ENCODE measurements around the gene ANLN.

ANLN gene

GRCh38 chr7:36389371-36390198 is at the start of gene ANLN (continued):
- TF ChIP-seq ZSCAN16 (tag by site-specific recombination; IDR thresholded peaks at IDR 0.05) = no peak
- 0 out of 2 replicates have a peak, but pooled peaks have one; percentile 0 for TF ChIP-seq INSM2 (tag by site-specific recombination; IDR thresholded peaks at IDR 0.05)
- TF ChIP-seq SP3 (tag by site-specific recombination; IDR thresholded peaks at IDR 0.05) = 0 out of 2 replicates have a peak, but pooled peaks have one; percentile 53
- no peak for TF ChIP-seq ZNF140 (tag by site-specific recombination; IDR thresholded peaks at IDR 0.05)
- TF ChIP-seq ZNF514 (tag by site-specific recombination; IDR thresholded peaks at IDR 0.05) = no peak
- TF ChIP-seq ZFHX2 (tag by site-specific recombination; conservative IDR thresholded peaks at IDR 0.05) = no peak
- no peak for TF ChIP-seq ZNF26 (tag by site-specific recombination; IDR thresholded peaks at IDR 0.05)
- TF ChIP-seq PRDM4 (tag by site-specific recombination; IDR thresholded peaks at IDR 0.05) = no peak
- TF ChIP-seq ZNF701 (tag by site-specific recombination; IDR thresholded peaks at IDR 0.05) = no peak
- TF ChIP-seq ZNF449 (tag by site-specific recombination; IDR thresholded peaks at IDR 0.05) = no peak
- no peak; the same call in 1 of the 2 replicates for TF ChIP-seq ZNF121 (tag by site-specific recombination; IDR thresholded peaks at IDR 0.05)
- TF ChIP-seq ZNF626 (tag by site-specific recombination; IDR thresholded peaks at IDR 0.05) = no peak
- no peak for TF ChIP-seq ZNF335 (tag by site-specific recombination; conservative IDR thresholded peaks at IDR 0.05)
- TF ChIP-seq ZNF837 (tag by site-specific recombination; IDR thresholded peaks at IDR 0.05) = no peak
- no peak for TF ChIP-seq ZNF670 (tag by site-specific recombination; IDR thresholded peaks at IDR 0.05; ENCODE audit: low read depth)
- TF ChIP-seq ZNF280D (tag by site-specific recombination; IDR thresholded peaks at IDR 0.05) = no peak
- TF ChIP-seq ZNF274 (IDR thresholded peaks at IDR 0.05; ENCODE audit: low read length) = no peak
- TF ChIP-seq ZNF274 (tag by site-specific recombination; IDR thresholded peaks at IDR 0.05; ENCODE audit: borderline replicate concordance) = no peak
- TF ChIP-seq ZNF785 (tag by site-specific recombination; IDR thresholded peaks at IDR 0.05) = no peak
- no peak for TF ChIP-seq ZNF302 (tag by site-specific recombination; IDR thresholded peaks at IDR 0.05; ENCODE audit: low read depth)
- no peak for TF ChIP-seq ZNF266 (tag by site-specific recombination; IDR thresholded peaks at IDR 0.05; ENCODE audit: low read depth)
- TF ChIP-seq ZNF366 (tag by site-specific recombination; conservative IDR thresholded peaks at IDR 0.05) = peak; percentile 68
- no peak for TF ChIP-seq PRDM2 (tag by site-specific recombination; IDR thresholded peaks at IDR 0.05; ENCODE audit: borderline replicate concordance)

All from HEK293 (cell line).